ES-I3 (cell line): ENCODE results near the gene SRGN.
"Not testable (repeated sequence)": the region's sequence is repeated elsewhere in the genome, so short reads cannot be mapped to it uniquely, and the experiment has no call there.

Experiments
- H3K36me3 ChIP-seq: 2 replicates; pipeline ENCODE4 v1.6.1; 2013; ENCODE audit warnings: mild to moderate bottlenecking, low read length, control low read depth, moderate library complexity; ENCODE audit not compliant: insufficient read depth
- H3K4me1 ChIP-seq: 2 replicates; pipeline ENCODE4 v1.6.1; 2013; ENCODE audit warnings: mild to moderate bottlenecking, control low read depth, low read length; ENCODE audit not compliant: insufficient read depth
- H3K9ac ChIP-seq: 2 replicates; pipeline ENCODE4 v1.6.1; 2013; ENCODE audit warnings: low read depth, mild to moderate bottlenecking, low read length, moderate library complexity
- H3K9me3 ChIP-seq: 2 replicates; pipeline ENCODE4 v1.6.1; 2013; ENCODE audit warnings: mild to moderate bottlenecking, low read length, moderate library complexity; ENCODE audit not compliant: control insufficient read depth, insufficient read depth

SRGN gene

DNA sequence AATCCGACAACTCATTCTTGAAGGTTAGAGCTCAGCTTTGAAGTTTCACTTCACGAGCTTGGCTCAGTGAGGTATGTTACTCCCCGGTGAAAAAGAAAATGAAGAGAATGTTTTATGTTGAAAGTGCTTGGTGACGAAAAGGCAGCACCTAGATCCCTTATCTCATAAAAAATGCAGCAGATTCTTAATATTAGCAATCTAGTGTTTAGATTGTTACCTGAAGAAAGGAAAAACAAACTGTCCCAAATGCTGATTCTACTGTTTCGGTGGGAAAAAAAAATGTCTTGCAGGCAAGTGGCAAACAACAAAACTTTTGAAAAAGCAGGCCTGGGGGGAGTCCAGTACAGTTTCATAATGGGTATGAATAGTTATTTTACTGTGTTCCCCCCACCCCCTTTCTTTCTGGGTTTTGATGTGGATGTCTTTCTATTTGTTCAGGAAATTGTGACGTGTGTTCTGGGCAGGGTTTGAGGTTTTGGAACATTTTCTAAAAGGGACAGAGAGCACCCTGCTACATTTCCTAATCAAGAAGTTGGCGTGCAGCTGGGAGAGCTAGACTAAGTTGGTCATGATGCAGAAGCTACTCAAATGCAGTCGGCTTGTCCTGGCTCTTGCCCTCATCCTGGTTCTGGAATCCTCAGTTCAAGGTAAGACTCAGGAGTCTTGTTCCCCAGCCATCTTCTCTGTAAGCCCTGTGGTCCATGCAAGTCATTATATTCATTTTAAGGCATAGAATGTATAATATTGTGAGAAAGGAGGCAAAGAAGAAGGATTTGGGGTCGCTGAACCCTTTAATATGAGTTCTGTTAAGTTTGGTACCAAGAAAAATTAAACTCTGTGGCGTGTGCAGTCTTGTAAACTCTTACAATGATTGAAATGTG is at the start of gene SRGN:
SRGN (plus strand) TSS at position 514 of the 881 bp plus-strand sequence; CDS start at position 569, 55 bp downstream.
- 0 out of 2 replicates have a peak, but pooled peaks cover 4% of the 10 kb centered on the region for H3K4me1 ChIP-seq
- H3K9me3 ChIP-seq: no peaks in the 10 kb centered on the region
- no peak within 1 kb of the TSS for H3K9ac ChIP-seq
- H3K36me3 ChIP-seq: no peaks in the 10 kb centered on the region

GRCh38 chr10:69040904-69041303 is 47.0 kb upstream of the SRGN start:
- H3K4me1 ChIP-seq, H3K9me3 ChIP-seq, H3K9ac ChIP-seq, H3K36me3 ChIP-seq: not testable (repeated sequence)

DNA sequence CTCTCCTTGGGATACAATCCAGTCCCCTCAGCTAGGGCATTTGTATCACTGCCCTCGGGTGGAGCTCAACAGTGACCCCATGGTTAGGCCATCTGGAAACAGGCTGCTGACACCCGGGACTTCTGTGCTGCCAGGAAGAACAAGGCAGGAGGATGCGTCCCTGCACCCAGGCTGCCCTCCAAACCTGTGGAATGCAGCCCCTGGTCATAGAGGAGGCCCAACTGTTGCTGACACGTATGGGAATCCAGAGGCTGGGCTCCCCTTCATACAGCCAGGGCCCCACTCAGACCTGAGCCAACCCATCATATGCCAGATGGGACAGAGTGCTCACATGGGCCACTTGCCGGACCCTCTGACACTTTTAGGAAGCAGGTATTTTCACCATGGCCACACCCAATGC is 45.5 kb upstream of the SRGN start:
- no peak overlapping the region for H3K9ac ChIP-seq
- no peaks in the 10 kb centered on the region for H3K4me1 ChIP-seq
- no peaks in the 10 kb centered on the region for H3K36me3 ChIP-seq
- H3K9me3 ChIP-seq: no peaks in the 10 kb centered on the region

DNA sequence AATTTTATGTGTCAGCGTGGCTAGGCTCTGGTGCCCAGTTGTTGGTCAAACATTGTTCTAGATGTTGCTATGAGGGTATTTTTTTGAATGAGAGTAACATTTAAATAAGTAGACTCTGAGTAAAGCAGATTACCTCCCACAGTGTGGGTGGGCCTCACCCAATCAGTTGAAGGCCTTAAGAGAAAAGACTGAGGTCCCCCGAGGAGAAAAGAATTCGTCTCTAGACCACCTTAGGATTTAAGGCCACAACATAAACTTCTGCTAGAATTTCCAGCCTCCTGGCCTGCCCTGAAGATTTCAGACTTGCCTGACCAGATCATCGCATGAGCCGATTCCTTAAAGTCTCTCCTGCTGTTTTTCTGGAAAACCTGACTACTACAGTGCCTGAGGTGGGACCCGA is 45.1 kb upstream of the SRGN start:
- Histone ChIP-seq H3K9ac (no peak overlapping the region), H3K4me1 (no peaks in the 10 kb centered on the region), H3K36me3 (no peaks in the 10 kb centered on the region), H3K9me3 (no peaks in the 10 kb centered on the region)

DNA sequence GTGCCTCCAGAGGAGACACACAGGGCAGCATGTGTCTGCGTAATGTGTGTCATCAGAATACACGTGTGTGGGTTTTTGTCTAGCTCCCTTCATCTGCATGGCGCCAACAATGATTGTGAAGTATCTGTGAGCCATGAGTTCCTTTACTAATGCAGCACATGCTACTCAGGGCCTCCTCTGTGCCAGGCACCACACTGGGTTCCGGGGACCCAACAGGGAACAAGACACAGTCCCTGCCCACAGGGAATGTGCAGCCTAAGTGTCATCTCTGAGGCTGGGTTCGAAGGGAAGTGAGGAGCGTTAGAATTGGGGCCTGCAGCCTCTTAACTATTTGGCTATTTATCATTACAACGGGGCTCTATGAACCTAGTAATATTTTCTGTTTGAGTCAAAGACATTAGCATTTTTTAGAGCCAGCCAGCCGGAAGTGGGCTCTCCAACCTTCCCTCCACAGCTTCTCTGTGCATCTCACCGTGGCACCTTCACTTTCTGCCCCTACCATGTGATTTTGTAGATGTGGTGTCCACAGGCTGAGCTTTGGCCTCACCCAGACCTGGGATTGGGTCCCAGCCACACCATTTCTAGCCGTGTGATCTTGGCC is 43.9 kb upstream of the SRGN start:
- Histone ChIP-seq H3K9me3 (no peaks in the 10 kb centered on the region), H3K4me1 (no peaks in the 10 kb centered on the region), H3K9ac (no peak overlapping the region), H3K36me3 (no peaks in the 10 kb centered on the region)

DNA sequence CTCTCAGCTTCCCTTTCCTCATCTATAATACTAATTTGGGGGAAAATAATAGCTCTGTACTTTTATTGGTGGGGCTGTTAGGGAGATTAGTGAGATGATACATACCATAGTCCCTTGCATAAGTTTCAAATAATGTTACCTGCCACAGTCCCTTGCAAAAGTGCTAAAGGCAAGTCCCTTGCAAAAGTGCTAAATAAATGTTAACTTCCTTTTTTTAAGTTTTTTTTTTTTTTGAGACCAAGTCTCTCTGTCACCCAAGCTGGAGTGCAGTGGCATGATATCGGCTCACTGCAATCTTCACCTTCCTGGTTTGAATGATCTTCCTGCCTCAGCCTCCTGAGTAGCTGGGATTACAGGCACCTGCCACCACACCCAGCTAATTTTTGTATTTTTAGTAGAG is 43.4 kb upstream of the SRGN start:
- Histone ChIP-seq H3K4me1 (no peaks in the 10 kb centered on the region), H3K36me3 (no peaks in the 10 kb centered on the region), H3K9me3 (no peaks in the 10 kb centered on the region), H3K9ac (no peak overlapping the region)

- Histone ChIP-seq H3K9ac (no peak overlapping the region), H3K9me3 (no peaks in the 10 kb centered on the region), H3K4me1 (no peaks in the 10 kb centered on the region), H3K36me3 (no peaks in the 10 kb centered on the region)
Observed at GRCh38 chr10:69045441-69046300, 42.2 kb upstream of the SRGN start.

GRCh38 chr10:69047111-69047832 is 40.6 kb upstream of the SRGN start:
- no peaks in the 10 kb centered on the region for H3K36me3 ChIP-seq
- no peak overlapping the region for H3K9ac ChIP-seq
- H3K4me1 ChIP-seq: peaks cover 1% of the 10 kb centered on the region; the same call in 1 of the 2 replicates
- no peaks in the 10 kb centered on the region for H3K9me3 ChIP-seq

GRCh38 chr10:69048103-69048502 is 39.8 kb upstream of the SRGN start:
- H3K36me3 ChIP-seq: no peaks in the 10 kb centered on the region
- H3K4me1 ChIP-seq: peaks cover 6% of the 10 kb centered on the region; the same call in 1 of the 2 replicates
- no peaks in the 10 kb centered on the region for H3K9me3 ChIP-seq
- H3K9ac ChIP-seq: no peak overlapping the region

DNA sequence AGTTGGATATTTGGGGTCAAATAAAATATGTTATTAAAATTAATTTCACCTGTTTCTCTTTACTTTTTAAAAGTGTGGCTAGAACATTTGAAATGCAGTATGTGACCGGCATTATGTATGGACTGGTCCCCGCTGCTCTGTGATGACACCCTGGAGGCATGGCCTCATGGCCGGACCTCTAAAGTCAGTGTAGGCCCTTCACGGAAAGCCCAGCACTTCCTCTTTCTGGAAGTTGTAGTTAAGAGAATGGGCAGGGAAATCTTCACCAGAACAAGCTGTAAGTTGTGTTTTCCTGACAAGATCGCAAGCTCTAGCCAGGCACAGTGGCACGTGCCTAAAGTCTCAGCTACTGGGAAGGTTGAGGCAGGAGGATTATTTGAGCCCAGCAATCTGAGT is 38.3 kb upstream of the SRGN start:
- H3K9me3 ChIP-seq: no peaks in the 10 kb centered on the region
- peaks cover 6% of the 10 kb centered on the region; the same call in 1 of the 2 replicates for H3K4me1 ChIP-seq
- no peak overlapping the region for H3K9ac ChIP-seq
- H3K36me3 ChIP-seq: no peaks in the 10 kb centered on the region

GRCh38 chr10:69051303-69051702 is 36.6 kb upstream of the SRGN start:
- H3K9ac ChIP-seq: no peak overlapping the region
- peaks cover 6% of the 10 kb centered on the region; the same call in 1 of the 2 replicates for H3K4me1 ChIP-seq
- no peaks in the 10 kb centered on the region for H3K36me3 ChIP-seq
- no peaks in the 10 kb centered on the region for H3K9me3 ChIP-seq

- H3K9ac ChIP-seq: no peak overlapping the region
- H3K9me3 ChIP-seq: no peaks in the 10 kb centered on the region
- peaks cover 6% of the 10 kb centered on the region; the same call in 1 of the 2 replicates for H3K4me1 ChIP-seq
- H3K36me3 ChIP-seq: no peaks in the 10 kb centered on the region
Observed at GRCh38 chr10:69051710-69052487, 36.0 kb upstream of the SRGN start.

DNA sequence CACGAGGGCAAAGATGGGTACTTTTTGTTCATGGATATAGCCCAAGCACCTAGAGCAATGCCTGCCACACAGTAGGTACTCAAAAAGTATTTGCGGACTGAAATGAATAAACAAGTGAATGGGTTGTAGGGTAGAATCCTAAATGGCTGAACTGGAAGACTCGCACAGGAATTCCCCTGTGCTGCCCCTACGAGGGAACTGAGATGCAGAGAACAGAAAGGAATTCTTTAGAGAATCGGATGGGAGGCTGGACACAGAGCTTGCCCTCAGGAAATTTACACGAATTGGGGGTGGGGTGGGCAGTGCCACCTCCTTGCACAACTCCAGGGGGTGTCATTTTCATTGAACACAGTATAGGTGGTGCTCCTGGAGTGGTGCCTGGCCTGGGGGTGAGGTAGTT is 35.2 kb upstream of the SRGN start:
- H3K4me1 ChIP-seq: peaks cover 6% of the 10 kb centered on the region; the same call in 1 of the 2 replicates
- H3K36me3 ChIP-seq: no peaks in the 10 kb centered on the region
- no peaks in the 10 kb centered on the region for H3K9me3 ChIP-seq
- no peak overlapping the region for H3K9ac ChIP-seq
